Aorta (tissue), 5 donors: ENCODE measurements around the gene CYP2F1. TPM values are rescaled to one million over a fixed set of nuclear protein-coding genes. Genes with fewer than 3 reads are reported as not detected.
"Not testable (repeated sequence)": the region's sequence is repeated elsewhere in the genome, so short reads cannot be mapped to it uniquely, and the experiment has no call there.

Source experiments
- ATAC-seq: fragments of 200-7000 bp; cut with Tn5 transposase; one replicate; pipeline ENCODE4 v1.9.1; 2022; ENCODE audit warnings: moderate library complexity; ENCODE audit not compliant: low FRiP score
- DNase-seq, 2 donors: peaks; one replicate each; pipeline ENCODE4 v3.0.0-alpha.2; 2020
- H3K27ac ChIP-seq, 2 donors: one replicate each; pipeline ENCODE4 v1.5.1; 2013; ENCODE audit warnings: low read length in 2 of 2, mild to moderate bottlenecking in 2 of 2, moderate library complexity in 2 of 2, control low read depth in 1 of 2, inconsistent platforms in 1 of 2, low read depth in 1 of 2
- H3K27me3 ChIP-seq, 2 donors: one replicate each; pipeline ENCODE4 v1.6.1; 2013; ENCODE audit warnings: control low read depth in 1 of 2, low read length in 1 of 2, mild to moderate bottlenecking in 1 of 2, moderate library complexity in 1 of 2; ENCODE audit not compliant: insufficient read depth in 2 of 2, control insufficient read depth in 1 of 2
- H3K36me3 ChIP-seq, 2 donors: one replicate each; pipeline ENCODE4 v1.6.1; 2013; ENCODE audit warnings: control low read depth in 1 of 2, low read length in 1 of 2, mild to moderate bottlenecking in 1 of 2; ENCODE audit not compliant: insufficient read depth in 2 of 2, control insufficient read depth in 1 of 2
- H3K4me1 ChIP-seq, 2 donors: one replicate each; pipeline ENCODE4 v1.6.1; 2013; ENCODE audit warnings: low read length in 2 of 2, control low read depth in 1 of 2, mild to moderate bottlenecking in 1 of 2, moderate library complexity in 1 of 2; ENCODE audit not compliant: insufficient read depth in 2 of 2, control insufficient read depth in 1 of 2
- H3K4me3 ChIP-seq, 2 donors: one replicate each; pipeline ENCODE4 v1.5.1; 2013; ENCODE audit warnings: low read length in 2 of 2, control low read depth in 1 of 2, mild to moderate bottlenecking in 1 of 2
- H3K9me3 ChIP-seq: one replicate; pipeline ENCODE4 v1.6.1; 2013; ENCODE audit warnings: mild to moderate bottlenecking, low read length; ENCODE audit not compliant: control insufficient read depth
- WGBS, 2 donors: extraction: QIAGEN DNeasy Blood & Tissue Kit; methylation state at CpG; one replicate each; pipeline ENCODE4 v1.1.7; 2013; 5-methylcytosine and 5-hydroxymethylcytosine counted together
- intact Hi-C, 2 donors: fragments of 100-400 bp; cut with DNase I; formaldehyde crosslinking; loops; one replicate each; pipeline versions ENCODE4 v1.14.2 to v1.15.0; 2022
- polyA plus RNA-seq, 2 donors: library from polyadenylated mRNA; stranded (reverse); fragments of 200-250 nt; gene quantifications; one replicate each; pipeline ENCODE4 v1.2.3, GENCODE V29; 2013
- total RNA-seq, 2 donors: library from RNA; stranded (reverse); fragmentation: NEBNext Ultra II Directional; extraction: Animal tissue kit (Norgen Biotek cat#: 25700); gene quantifications; one replicate each; pipeline ENCODE4 v1.2.1, GENCODE V29; 2021
- donor health status: healthy with polysubstance abuse.
- donor health status: Bipolar disorder and iron deficiency.
- donor health status: DM: no; HTN: no; CAD: no.
- donor health status: DM: no; HTN: no; CAD: no.
- donor health status: DM: yes; HTN: yes; CAD: no.

Gene CYP2F1
- total and polyA plus RNA-seq, 4 donors = not detected

DNA sequence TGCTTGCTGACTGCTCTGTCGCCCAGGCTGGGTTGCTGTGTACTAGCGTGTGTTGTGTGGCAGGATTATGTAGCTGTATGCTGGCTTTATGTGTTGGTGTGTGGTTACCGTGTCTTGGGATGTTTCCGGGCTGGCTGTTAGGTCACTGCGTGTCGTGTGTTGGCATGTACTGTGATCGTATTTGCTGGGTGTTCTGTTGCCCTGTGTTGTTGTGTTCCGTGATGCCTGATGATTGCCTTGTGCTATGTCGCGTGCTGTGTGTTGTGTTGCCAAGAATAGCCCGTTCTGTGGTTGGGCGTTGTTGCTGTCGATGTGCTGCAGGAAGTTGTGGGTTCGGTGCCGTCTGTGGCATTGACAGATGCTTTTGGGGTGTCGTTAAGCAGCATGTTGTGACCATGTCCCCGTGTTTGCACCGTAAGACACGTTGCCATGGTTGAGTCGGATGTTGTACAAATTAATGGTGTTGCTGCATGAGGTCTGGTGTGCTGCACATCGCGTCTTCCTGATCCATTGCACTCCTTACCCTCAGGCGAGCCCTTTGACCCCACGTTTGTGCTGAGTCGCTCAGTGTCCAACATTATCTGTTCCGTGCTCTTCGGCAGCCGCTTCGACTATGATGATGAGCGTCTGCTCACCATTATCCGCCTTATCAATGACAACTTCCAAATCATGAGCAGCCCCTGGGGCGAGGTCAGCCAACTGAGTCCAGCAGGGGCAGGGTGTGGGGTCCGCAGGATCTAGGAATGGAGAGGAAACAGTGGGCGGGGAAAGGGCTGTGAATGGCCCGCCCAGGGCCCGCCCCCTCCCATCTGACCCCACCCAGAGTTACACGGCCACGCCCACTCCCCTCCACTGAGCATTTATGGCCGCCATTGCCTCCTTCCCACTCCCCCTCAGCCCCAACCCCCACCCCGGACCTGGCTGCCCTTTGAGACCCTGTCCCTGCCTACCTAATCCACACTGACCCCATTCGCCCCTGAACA lies 7.0 kb downstream of the CYP2F1 start:
- H3K27me3 ChIP-seq, H3K4me3 ChIP-seq, H3K9me3 ChIP-seq, H3K36me3 ChIP-seq, DNase-seq, intact Hi-C loops, H3K4me1 ChIP-seq, H3K27ac ChIP-seq: not testable (repeated sequence)
- 83 to 89% methylated on average over 37 to 38 of the region's 41 CpGs for WGBS, 2 donors
- ATAC-seq = peak; percentile 7

- H3K27ac ChIP-seq, ATAC-seq, H3K4me3 ChIP-seq, intact Hi-C loops, H3K27me3 ChIP-seq, H3K4me1 ChIP-seq, H3K36me3 ChIP-seq, H3K9me3 ChIP-seq: not testable (repeated sequence)
- DNase-seq = peak in 1 of 2 donors; percentile 59
- 92 to 93% methylated on average over 13 of the region's 13 CpGs for WGBS, 2 donors
These were observed 8.6 kb downstream of the CYP2F1 start for GRCh38 chr19:41122846-41123245.

DNA sequence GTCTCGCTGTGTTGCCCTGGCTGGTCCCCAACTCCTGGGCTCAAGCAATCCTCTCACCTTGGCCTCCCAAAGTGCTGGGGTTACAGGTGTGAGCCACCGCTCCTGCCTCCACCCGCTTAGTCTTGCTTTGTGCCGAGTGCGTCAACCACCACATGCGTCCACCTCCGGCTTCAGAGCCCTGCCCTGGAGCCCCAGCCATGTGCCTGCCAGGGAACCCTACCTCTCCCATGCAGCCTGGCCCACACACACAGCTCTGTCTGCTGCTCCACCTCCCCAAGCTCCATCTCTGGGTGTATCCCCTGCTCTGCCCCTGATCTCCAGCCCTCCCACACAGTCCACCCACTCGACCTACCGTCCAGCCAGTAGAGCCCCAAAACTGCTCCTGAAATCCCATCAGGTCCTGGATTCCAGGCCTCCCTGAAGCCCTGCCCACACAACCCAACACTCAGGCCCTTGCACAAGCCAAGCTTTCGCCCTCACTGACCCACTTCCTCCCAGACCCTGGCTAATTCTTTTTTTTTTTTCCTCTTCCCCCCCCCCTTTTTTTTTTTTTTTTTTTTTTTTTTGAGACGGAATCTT lies 9.6 kb downstream of the CYP2F1 start:
- no peaks in the 10 kb centered on the region for H3K36me3 ChIP-seq
- H3K27me3 ChIP-seq = no peaks in the 10 kb centered on the region
- intact Hi-C loops = no loop called here
- 86 to 89% methylated on average over 11 of the region's 11 CpGs for WGBS, 2 donors
- H3K4me3 ChIP-seq = no peak overlapping the region
- ATAC-seq = no peak
- DNase-seq = peak in 1 of 2 donors; percentile 60
- H3K27ac ChIP-seq = no peak overlapping the region
- no peaks in the 10 kb centered on the region for H3K9me3 ChIP-seq
- H3K4me1 ChIP-seq = no peaks in the 10 kb centered on the region

DNA sequence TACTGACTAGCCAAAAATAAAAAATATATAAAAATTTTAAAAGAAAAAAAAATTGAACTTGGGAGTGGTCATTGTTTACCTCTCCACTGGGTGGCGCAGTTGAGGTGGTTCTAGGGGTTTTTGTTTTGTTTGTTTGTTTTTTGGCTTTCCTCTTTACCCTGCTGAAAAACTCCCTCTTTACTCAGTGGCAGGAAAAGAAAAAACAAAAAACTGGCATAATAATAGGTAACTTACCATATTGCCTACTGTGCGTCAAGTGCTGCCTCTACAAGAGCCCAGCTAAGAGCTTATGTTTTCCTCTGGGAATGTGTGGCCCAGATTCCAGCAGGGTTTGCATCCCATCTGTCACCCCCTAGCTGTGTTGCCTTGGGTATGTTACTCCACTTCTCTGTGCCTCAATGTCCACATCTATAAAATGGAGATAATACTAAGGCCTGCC lies 12.6 kb downstream of the CYP2F1 start:
- 48 to 50% methylated on average over 2 of the region's 2 CpGs for WGBS, 2 donors
- intact Hi-C loops, ATAC-seq: not testable (repeated sequence)

GRCh38 chr19:41127362-41127761 lies 13.1 kb downstream of the CYP2F1 start:
- H3K4me3 ChIP-seq, H3K9me3 ChIP-seq, H3K27ac ChIP-seq, intact Hi-C loops, H3K36me3 ChIP-seq, H3K27me3 ChIP-seq, H3K4me1 ChIP-seq, ATAC-seq: not testable (repeated sequence)
- 80 to 84% methylated on average over 7 of the region's 7 CpGs for WGBS, 2 donors
- DNase-seq = peak in 1 of 2 donors; percentile 13

More for the DNA sequence above, 12.6 kb downstream of the CYP2F1 start:
- not testable (repeated sequence) for H3K4me1 ChIP-seq, H3K27ac ChIP-seq, H3K9me3 ChIP-seq, H3K27me3 ChIP-seq, H3K36me3 ChIP-seq, H3K4me3 ChIP-seq
- DNase-seq = peak in 1 of 2 donors; percentile 17

- WGBS, 2 donors = 0 to 2% methylated on average over 13 to 29 of the region's 29 CpGs
- DNase-seq (peak; percentile 82 to 89), ATAC-seq (peak; percentile 85)
- intact Hi-C loops, H3K4me1 ChIP-seq, H3K9me3 ChIP-seq, H3K4me3 ChIP-seq, H3K27me3 ChIP-seq, H3K27ac ChIP-seq, H3K36me3 ChIP-seq: not testable (repeated sequence)
These were observed 13.6 kb downstream of the CYP2F1 start for GRCh38 chr19:41127801-41128300.

DNA sequence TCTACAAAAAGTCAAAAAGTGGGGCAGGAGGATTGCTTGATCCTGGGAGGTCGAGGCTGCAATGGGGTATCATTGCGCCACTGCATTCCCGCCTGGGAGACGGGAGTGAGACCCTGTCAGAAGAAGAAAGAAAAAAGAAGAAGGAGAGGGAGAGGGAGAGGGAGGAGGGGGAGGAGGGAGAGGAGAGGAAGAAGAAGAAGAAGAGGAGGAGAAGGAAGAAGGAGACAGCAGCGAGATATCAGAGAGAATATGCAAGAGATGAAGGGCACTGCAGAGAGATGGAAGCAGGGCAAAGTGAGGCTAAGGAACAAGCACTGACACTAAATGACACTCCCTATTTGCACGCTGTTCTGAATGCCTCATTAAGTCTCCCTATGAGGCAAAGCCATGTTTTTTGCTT lies 14.5 kb downstream of the CYP2F1 start:
- Histone ChIP-seq H3K36me3 (no peaks in the 10 kb centered on the region), H3K27ac (no peak overlapping the region), H3K4me3 (no peak overlapping the region), H3K27me3 (no peaks in the 10 kb centered on the region), H3K9me3 (no peaks in the 10 kb centered on the region), H3K4me1 (no peaks in the 10 kb centered on the region)
- intact Hi-C loops = no loop called here
- WGBS, 2 donors = 71 to 76% methylated on average over 6 of the region's 6 CpGs
- ATAC-seq (no peak), DNase-seq (peak in 1 of 2 donors; percentile 49)

- Histone ChIP-seq H3K9me3 (no peaks in the 10 kb centered on the region), H3K4me1 (no peaks in the 10 kb centered on the region), H3K27ac (no peak overlapping the region), H3K4me3 (no peak overlapping the region), H3K36me3 (no peaks in the 10 kb centered on the region), H3K27me3 (no peaks in the 10 kb centered on the region)
- ATAC-seq (no peak), DNase-seq (peak in 1 of 2 donors; percentile 51)
- intact Hi-C loops = no loop called here
- WGBS, 2 donors = 73 to 85% methylated on average over 5 of the region's 5 CpGs
These were observed 17.0 kb downstream of the CYP2F1 start for GRCh38 chr19:41131186-41131585.
